ENCODE data around the gene FHIT. TPM values are rescaled to one million over a fixed set of nuclear protein-coding genes. Genes with fewer than 3 reads are reported as not detected.
A peak's percentile ranks its signal among the peaks of the same experiment; 100 is the strongest.

FHIT gene
- total and polyA plus RNA-seq, 4 donors = 2.6 to 21.3 (median 8.7) TPM

GRCh38 chr3:60742606-60743145, 508.6 kb downstream of the FHIT start:
- ATAC-seq (ENCODE audit: insufficient read depth, low FRiP score) = no peak
- TF ChIP-seq CTCF (IDR thresholded peaks at IDR 0.05; ENCODE audit: control extremely low read depth, extremely low read depth) = no peak
- H3K36me3 ChIP-seq (ENCODE audit: control insufficient read depth in 4 of 4, insufficient read depth in 4 of 4, low read length in 4 of 4) = no peaks in the 10 kb centered on the region
- no peak overlapping the region for H3K4me3 ChIP-seq
- WGBS, 2 donors = 83 to 90% methylated on average over 8 of the region's 8 CpGs
- H3K27me3 ChIP-seq (ENCODE audit: control insufficient read depth in 3 of 3, insufficient read depth in 3 of 3, low read length in 2 of 3) = no peaks in the 10 kb centered on the region
- peak; percentile 14 to 31 (median 26) for DNase-seq
- H3K27ac ChIP-seq (ENCODE audit: low read depth in 1 of 2, low read length in 1 of 2) = no peak overlapping the region
- peaks cover 0 to 2% (median 0%) of the 10 kb centered on the region in 4 donors for H3K9me3 ChIP-seq (ENCODE audit: control insufficient read depth in 4 of 4, insufficient read depth in 3 of 4, low read length in 3 of 4)
- H3K4me1 ChIP-seq (ENCODE audit: control insufficient read depth in 5 of 5, insufficient read depth in 5 of 5, low read length in 5 of 5) = peaks cover 0 to 10% (median 0%) of the 10 kb centered on the region in 5 donors
- no peak overlapping the region for H3K9ac ChIP-seq (ENCODE audit: insufficient read depth in 1 of 2, low read length in 2 of 2)

- Histone ChIP-seq H3K36me3 (ENCODE audit: control insufficient read depth in 4 of 4, insufficient read depth in 4 of 4, low read length in 4 of 4) (no peaks in the 10 kb centered on the region), H3K27ac (ENCODE audit: low read depth in 1 of 2, low read length in 1 of 2) (no peak overlapping the region), H3K4me1 (ENCODE audit: control insufficient read depth in 5 of 5, insufficient read depth in 5 of 5, low read length in 5 of 5) (no peaks in the 10 kb centered on the region), H3K9ac (ENCODE audit: insufficient read depth in 1 of 2, low read length in 2 of 2) (no peak overlapping the region), H3K9me3 (ENCODE audit: control insufficient read depth in 4 of 4, insufficient read depth in 3 of 4, low read length in 3 of 4) (peaks cover 0 to 2% (median 0%) of the 10 kb centered on the region in 4 donors), H3K27me3 (ENCODE audit: control insufficient read depth in 3 of 3, insufficient read depth in 3 of 3, low read length in 2 of 3) (no peaks in the 10 kb centered on the region), H3K4me3 (no peak overlapping the region)
- ATAC-seq (ENCODE audit: insufficient read depth, low FRiP score) = no peak
- DNase-seq = no peak
- WGBS, 2 donors = 85 to 86% methylated on average over 8 of the region's 8 CpGs
- TF ChIP-seq CTCF (IDR thresholded peaks at IDR 0.05; ENCODE audit: control extremely low read depth, extremely low read depth) = no peak
Observed at GRCh38 chr3:60737633-60738399, 513.4 kb downstream of the FHIT start.

- no peak for DNase-seq
- TF ChIP-seq CTCF (IDR thresholded peaks at IDR 0.05; ENCODE audit: control extremely low read depth, extremely low read depth) = no peak
- Histone ChIP-seq H3K9ac (ENCODE audit: insufficient read depth in 1 of 2, low read length in 2 of 2) (no peak overlapping the region), H3K27ac (ENCODE audit: low read depth in 1 of 2, low read length in 1 of 2) (no peak overlapping the region), H3K4me3 (no peak overlapping the region), H3K36me3 (ENCODE audit: control insufficient read depth in 4 of 4, insufficient read depth in 4 of 4, low read length in 4 of 4) (no peaks in the 10 kb centered on the region), H3K9me3 (ENCODE audit: control insufficient read depth in 4 of 4, insufficient read depth in 3 of 4, low read length in 3 of 4) (peaks cover 0 to 2% (median 0%) of the 10 kb centered on the region in 4 donors), H3K27me3 (ENCODE audit: control insufficient read depth in 3 of 3, insufficient read depth in 3 of 3, low read length in 2 of 3) (no peaks in the 10 kb centered on the region), H3K4me1 (ENCODE audit: control insufficient read depth in 5 of 5, insufficient read depth in 5 of 5, low read length in 5 of 5) (no peaks in the 10 kb centered on the region)
- no peak for ATAC-seq (ENCODE audit: insufficient read depth, low FRiP score)
- 97% methylated on average over 9 of the region's 9 CpGs for WGBS, 2 donors
Observed at GRCh38 chr3:60730371-60730770, 520.9 kb downstream of the FHIT start.

Data from lung (tissue), 12 donors.